AG08395 (cell line): ENCODE measurements around the gene RASA3.
A peak's percentile ranks its signal among the peaks of the same experiment; 100 is the strongest.
"Not testable (repeated sequence)": the region's sequence is repeated elsewhere in the genome, so short reads cannot be mapped to it uniquely, and the experiment has no call there.

Source experiments
- DNase-seq: peaks from one replicate; pipeline ENCODE4 v3.0.0; 2012; ENCODE audit warnings: mixed read lengths, low spot score

Gene RASA3

GRCh38 chr13:114100446-114101357 lies 31.7 kb downstream of the RASA3 start:
- DNase-seq, result no peak

GRCh38 chr13:114099918-114100445 lies 32.4 kb downstream of the RASA3 start:
- DNase-seq, result no peak

GRCh38 chr13:114099191-114099590 lies 33.2 kb downstream of the RASA3 start:
- peak; percentile 96 for DNase-seq

GRCh38 chr13:114098689-114099056 lies 33.8 kb downstream of the RASA3 start:
- not testable (repeated sequence) for DNase-seq

GRCh38 chr13:114097893-114098688 lies 34.3 kb downstream of the RASA3 start:
- DNase-seq, result no peak

- DNase-seq, result no peak
Measured at GRCh38 chr13:114097212-114097892, 35.1 kb downstream of the RASA3 start.

- no peak for DNase-seq
Measured at GRCh38 chr13:114096811-114097211, 35.6 kb downstream of the RASA3 start.

- no peak for DNase-seq
Measured at GRCh38 chr13:114096031-114096485, 36.4 kb downstream of the RASA3 start.

GRCh38 chr13:114095486-114095885 lies 36.9 kb downstream of the RASA3 start:
- no peak for DNase-seq

GRCh38 chr13:114093118-114093517 lies 39.3 kb downstream of the RASA3 start:
- DNase-seq, result no peak

GRCh38 chr13:114092468-114092867 lies 40.0 kb downstream of the RASA3 start:
- no peak for DNase-seq

- no peak for DNase-seq
Measured at GRCh38 chr13:114090476-114090875, 41.9 kb downstream of the RASA3 start.

GRCh38 chr13:114089751-114090400 lies 42.5 kb downstream of the RASA3 start:
- DNase-seq, result no peak

GRCh38 chr13:114089341-114089740 lies 43.1 kb downstream of the RASA3 start:
- no peak for DNase-seq

- DNase-seq, result no peak
Measured at GRCh38 chr13:114088863-114089262, 43.6 kb downstream of the RASA3 start.

GRCh38 chr13:114088234-114088633 lies 44.2 kb downstream of the RASA3 start:
- DNase-seq, result no peak

GRCh38 chr13:114087430-114087829 lies 45.0 kb downstream of the RASA3 start:
- no peak for DNase-seq

- no peak for DNase-seq
Measured at GRCh38 chr13:114082849-114083645, 49.4 kb downstream of the RASA3 start.

- DNase-seq, result no peak
Measured at GRCh38 chr13:114081761-114082681, 50.4 kb downstream of the RASA3 start.
